Left lung (tissue), 10 donors: ENCODE results near the gene SLC16A10. TPM values are rescaled to one million over a fixed set of nuclear protein-coding genes. Genes with fewer than 3 reads are reported as not detected.
"Not testable (repeated sequence)": the region's sequence is repeated elsewhere in the genome, so short reads cannot be mapped to it uniquely, and the experiment has no call there.

Source experiments
- ATAC-seq: fragments of 200-7000 bp; cut with Tn5 transposase; one replicate; pipeline ENCODE4 v1.9.1; 2020; ENCODE audit warnings: moderate library complexity
- DNase-seq, 4 donors: peaks; one replicate each; pipeline ENCODE4 v3.0.0-alpha.2; 2013 to 2020
- H3K27ac ChIP-seq, 2 donors: fragments of 200-600 bp; sonication (generic) in 1 of 2; one replicate each; pipeline versions ENCODE4 v1.5.0 to v1.8.0; 2020 to 2021
- H3K27me3 ChIP-seq, 2 donors: fragments of 200-600 bp; sonication (generic) in 1 of 2; one replicate each; pipeline versions ENCODE4 v1.5.0 to v1.8.0; 2020 to 2021
- H3K36me3 ChIP-seq, 2 donors: fragments of 200-600 bp; sonication (generic) in 1 of 2; one replicate each; pipeline versions ENCODE4 v1.5.0 to v1.8.0; 2020 to 2021
- H3K4me1 ChIP-seq, 2 donors: fragments of 200-600 bp; one replicate each; pipeline ENCODE4 v1.8.0; 2021
- H3K4me3 ChIP-seq, 2 donors: fragments of 200-600 bp; sonication (generic) in 1 of 2; one replicate each; pipeline versions ENCODE4 v1.5.0 to v1.8.0; 2020 to 2021; ENCODE audit warnings: mild to moderate bottlenecking in 1 of 2
- H3K9me3 ChIP-seq, 2 donors: fragments of 200-600 bp; sonication (generic) in 1 of 2; one replicate each; pipeline versions ENCODE4 v1.5.0 to v1.8.0; 2020 to 2021
- CTCF ChIP-seq, 2 donors: fragments of 200-600 bp; sonication (generic) in 1 of 2; IDR thresholded peaks; one replicate each; pipeline versions ENCODE4 v1.5.0 to v1.8.0; 2021; ENCODE audit warnings: antibody characterized with exemption in 2 of 2
- intact Hi-C, 2 donors: fragments of 100-400 bp; cut with DNase I; formaldehyde crosslinking; loops; one replicate each; pipeline versions ENCODE4 v1.11.2 to v1.14.2; 2022
- polyA plus RNA-seq, 6 donors: library from polyadenylated mRNA; unstranded; fragments of 120-200 nt; gene quantifications; one replicate each; pipeline ENCODE4 v1.2.1, GENCODE V29; 2013; ENCODE audit not compliant: insufficient read length in 6 of 6
- total RNA-seq, 2 donors: library from RNA; stranded (reverse); fragmentation: NEBNext Ultra II Directional; extraction: Animal tissue kit (Norgen Biotek cat#: 25700); gene quantifications; one replicate each; pipeline ENCODE4 v1.2.1, GENCODE V29; 2021
- donor health status: DM: no; HTN: yes; CAD: no.
- donor health status: DM: no; HTN: no; CAD: no.

SLC16A10 gene
- total and polyA plus RNA-seq, 8 donors, result 5.9 to 9.7 (median 8.0) TPM

GRCh38 chr6:111134236-111134869 lies 47.0 kb downstream of the SLC16A10 start:
- ATAC-seq, H3K9me3 ChIP-seq, H3K27ac ChIP-seq, H3K27me3 ChIP-seq, H3K36me3 ChIP-seq, intact Hi-C loops, H3K4me1 ChIP-seq, H3K4me3 ChIP-seq, DNase-seq: not testable (repeated sequence)

- H3K27me3 ChIP-seq, intact Hi-C loops, H3K4me1 ChIP-seq, H3K9me3 ChIP-seq, H3K36me3 ChIP-seq, H3K27ac ChIP-seq, H3K4me3 ChIP-seq, ATAC-seq, DNase-seq: not testable (repeated sequence)
These were observed 50.3 kb downstream of the SLC16A10 start for GRCh38 chr6:111137489-111138093.

- intact Hi-C loops, result no loop called here
- H3K4me3 ChIP-seq, result no peak overlapping the region
- no peak for ATAC-seq
These were observed 60.1 kb downstream of the SLC16A10 start for GRCh38 chr6:111147440-111147839.

GRCh38 chr6:111148110-111148509 lies 60.8 kb downstream of the SLC16A10 start:
- Histone ChIP-seq H3K36me3 (no peaks in the 10 kb centered on the region), H3K27ac (no peak overlapping the region), H3K27me3 (no peaks in the 10 kb centered on the region), H3K9me3 (no peaks in the 10 kb centered on the region), H3K4me3 (no peak overlapping the region), H3K4me1 (no peaks in the 10 kb centered on the region)
- DNase-seq (no peak), ATAC-seq (no peak)
- intact Hi-C loops, result no loop called here
- no peak for TF ChIP-seq CTCF (IDR thresholded peaks at IDR 0.05)

More at GRCh38 chr6:111147440-111147839, 60.1 kb downstream of the SLC16A10 start:
- H3K27me3 ChIP-seq, result no peaks in the 10 kb centered on the region
- TF ChIP-seq CTCF (IDR thresholded peaks at IDR 0.05), result no peak
- no peaks in the 10 kb centered on the region for H3K9me3 ChIP-seq
- DNase-seq, result no peak
- no peaks in the 10 kb centered on the region for H3K36me3 ChIP-seq
- H3K4me1 ChIP-seq, result no peaks in the 10 kb centered on the region
- H3K27ac ChIP-seq, result no peak overlapping the region

- no peaks in the 10 kb centered on the region for H3K36me3 ChIP-seq
- DNase-seq (no peak), ATAC-seq (no peak)
- TF ChIP-seq CTCF (IDR thresholded peaks at IDR 0.05), result no peak
- H3K27me3 ChIP-seq, result no peaks in the 10 kb centered on the region
- intact Hi-C loops, result no loop called here
- no peak overlapping the region for H3K27ac ChIP-seq
- no peaks in the 10 kb centered on the region for H3K9me3 ChIP-seq
- no peaks in the 10 kb centered on the region for H3K4me1 ChIP-seq
- H3K4me3 ChIP-seq, result no peak overlapping the region
These were observed 63.3 kb downstream of the SLC16A10 start for GRCh38 chr6:111150577-111150976.

GRCh38 chr6:111154981-111155380 lies 67.7 kb downstream of the SLC16A10 start:
- Histone ChIP-seq H3K27me3 (no peaks in the 10 kb centered on the region), H3K4me1 (no peaks in the 10 kb centered on the region), H3K36me3 (no peaks in the 10 kb centered on the region), H3K9me3 (no peaks in the 10 kb centered on the region), H3K27ac (no peak overlapping the region), H3K4me3 (no peak overlapping the region)
- intact Hi-C loops, result no loop called here
- ATAC-seq (no peak), DNase-seq (no peak)
- TF ChIP-seq CTCF (IDR thresholded peaks at IDR 0.05), result no peak
